ENCODE results near the gene AKAP8.
"Not testable (repeated sequence)": the region's sequence is repeated elsewhere in the genome, so short reads cannot be mapped to it uniquely, and the experiment has no call there.

Gene AKAP8

GRCh38 chr19:15373644-15374043 is 5.9 kb downstream of the AKAP8 start:
- DNase-seq (ENCODE audit: low read depth) = no peak

GRCh38 chr19:15372891-15373301 is 6.7 kb downstream of the AKAP8 start:
- DNase-seq (ENCODE audit: low read depth) = no peak

- DNase-seq (ENCODE audit: low read depth) = no peak
These were observed 7.1 kb downstream of the AKAP8 start for GRCh38 chr19:15372470-15372869.

GRCh38 chr19:15371786-15372380 is 7.7 kb downstream of the AKAP8 start:
- DNase-seq (ENCODE audit: low read depth) = no peak

- no peak for DNase-seq (ENCODE audit: low read depth)
These were observed 8.5 kb downstream of the AKAP8 start for GRCh38 chr19:15371119-15371518.

GRCh38 chr19:15369594-15369891 is 10.0 kb downstream of the AKAP8 start:
- no peak for DNase-seq (ENCODE audit: low read depth)

- DNase-seq (ENCODE audit: low read depth) = no peak
These were observed 10.6 kb downstream of the AKAP8 start for GRCh38 chr19:15368798-15369593.

GRCh38 chr19:15368051-15368632 is 11.4 kb downstream of the AKAP8 start:
- DNase-seq (ENCODE audit: low read depth) = no peak

- no peak for DNase-seq (ENCODE audit: low read depth)
These were observed 12.1 kb downstream of the AKAP8 start for GRCh38 chr19:15367439-15367838.

- DNase-seq (ENCODE audit: low read depth) = no peak
These were observed 14.3 kb downstream of the AKAP8 start for GRCh38 chr19:15365264-15365663.

- DNase-seq (ENCODE audit: low read depth) = not testable (repeated sequence)
These were observed 15.8 kb downstream of the AKAP8 start for GRCh38 chr19:15363791-15364190.

- DNase-seq (ENCODE audit: low read depth) = not testable (repeated sequence)
These were observed 16.5 kb downstream of the AKAP8 start for GRCh38 chr19:15363048-15363447.

GRCh38 chr19:15360015-15360414 is 19.6 kb downstream of the AKAP8 start:
- DNase-seq (ENCODE audit: low read depth) = not testable (repeated sequence)

GRCh38 chr19:15358918-15359317 is 20.7 kb downstream of the AKAP8 start:
- DNase-seq (ENCODE audit: low read depth) = no peak

GRCh38 chr19:15357906-15358305 is 21.7 kb downstream of the AKAP8 start:
- DNase-seq (ENCODE audit: low read depth) = no peak

GRCh38 chr19:15354566-15355296 is 24.9 kb downstream of the AKAP8 start:
- DNase-seq (ENCODE audit: low read depth) = no peak

- DNase-seq (ENCODE audit: low read depth) = no peak
These were observed 25.7 kb downstream of the AKAP8 start for GRCh38 chr19:15353908-15354307.

- DNase-seq (ENCODE audit: low read depth) = not testable (repeated sequence)
These were observed 27.1 kb downstream of the AKAP8 start for GRCh38 chr19:15352535-15352934.

- not testable (repeated sequence) for DNase-seq (ENCODE audit: low read depth)
These were observed 38.3 kb downstream of the AKAP8 start for GRCh38 chr19:15341328-15341727.

- DNase-seq (ENCODE audit: low read depth) = no peak
These were observed 39.5 kb downstream of the AKAP8 start for GRCh38 chr19:15340086-15340485.

- DNase-seq (ENCODE audit: low read depth) = no peak
These were observed 42.4 kb downstream of the AKAP8 start for GRCh38 chr19:15337202-15337601.

GRCh38 chr19:15335992-15336391 is 43.6 kb downstream of the AKAP8 start:
- DNase-seq (ENCODE audit: low read depth) = not testable (repeated sequence)

Data from T-helper 22 cell (primary cell).